NCI-H526 (cell line): ENCODE data around the gene ACADSB.

Experiments used
- DNase-seq, 2 experiments: peaks; one replicate each; lab custom pipeline; 2025; lab: John Stamatoyannopoulos, UW

The ACADSB gene

DNA sequence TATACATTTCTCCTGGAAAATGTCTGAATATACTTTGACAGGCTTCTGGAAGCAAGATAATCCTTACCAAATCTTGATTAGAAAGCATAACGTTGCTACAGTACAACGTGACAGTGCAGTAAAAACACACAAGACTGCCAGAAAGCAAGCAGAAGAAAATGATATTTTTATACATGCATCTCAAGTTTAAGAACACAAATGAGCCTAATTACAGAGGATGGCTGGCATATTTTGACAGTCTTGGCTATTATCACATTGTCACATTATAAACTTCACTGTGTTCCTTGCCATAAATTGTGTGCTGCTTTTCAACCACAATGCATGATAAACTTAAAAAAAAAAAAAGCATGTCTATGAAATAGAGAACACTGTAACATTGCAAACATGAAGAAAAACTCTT lies 4.5 kb upstream of the ACADSB start:
- DNase-seq = no peak

DNA sequence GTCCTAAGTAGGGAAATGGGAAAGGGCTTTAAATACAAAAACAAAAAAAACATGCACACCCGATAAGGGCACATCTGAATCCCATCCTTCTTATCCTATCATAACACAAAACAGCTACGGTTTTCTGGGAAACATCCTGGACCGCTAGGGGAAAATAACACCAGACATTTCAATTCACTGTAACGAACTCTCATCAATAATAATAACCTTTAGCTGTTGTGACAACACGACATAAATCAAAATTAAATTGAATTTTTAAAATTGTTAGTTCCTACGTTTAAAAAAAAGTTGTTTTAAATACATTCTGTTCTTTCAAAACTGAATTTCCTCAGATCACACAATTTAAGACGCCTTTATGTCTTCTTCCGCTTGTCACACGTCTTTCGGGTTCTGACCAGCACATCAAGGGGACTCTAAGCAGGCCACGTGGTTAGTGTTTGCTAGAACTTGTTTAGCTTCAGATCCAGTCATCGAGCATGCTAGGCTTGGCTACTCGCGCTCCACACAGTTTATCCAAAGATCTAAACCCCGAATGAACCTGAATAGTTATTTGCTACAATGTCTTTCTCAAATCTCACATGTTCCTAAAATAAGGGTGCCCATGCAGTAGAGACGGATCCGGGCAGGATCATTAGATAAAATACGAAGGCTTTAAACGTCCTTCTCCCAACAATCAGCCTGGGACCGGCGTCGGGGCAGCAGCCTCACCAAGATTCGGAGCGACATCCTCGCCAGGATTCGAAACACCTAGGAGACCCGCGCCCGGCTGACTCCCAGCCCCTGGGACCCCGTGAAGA lies 1.1 kb upstream of the ACADSB start:
- DNase-seq = peak; percentile 33 to 74

DNA sequence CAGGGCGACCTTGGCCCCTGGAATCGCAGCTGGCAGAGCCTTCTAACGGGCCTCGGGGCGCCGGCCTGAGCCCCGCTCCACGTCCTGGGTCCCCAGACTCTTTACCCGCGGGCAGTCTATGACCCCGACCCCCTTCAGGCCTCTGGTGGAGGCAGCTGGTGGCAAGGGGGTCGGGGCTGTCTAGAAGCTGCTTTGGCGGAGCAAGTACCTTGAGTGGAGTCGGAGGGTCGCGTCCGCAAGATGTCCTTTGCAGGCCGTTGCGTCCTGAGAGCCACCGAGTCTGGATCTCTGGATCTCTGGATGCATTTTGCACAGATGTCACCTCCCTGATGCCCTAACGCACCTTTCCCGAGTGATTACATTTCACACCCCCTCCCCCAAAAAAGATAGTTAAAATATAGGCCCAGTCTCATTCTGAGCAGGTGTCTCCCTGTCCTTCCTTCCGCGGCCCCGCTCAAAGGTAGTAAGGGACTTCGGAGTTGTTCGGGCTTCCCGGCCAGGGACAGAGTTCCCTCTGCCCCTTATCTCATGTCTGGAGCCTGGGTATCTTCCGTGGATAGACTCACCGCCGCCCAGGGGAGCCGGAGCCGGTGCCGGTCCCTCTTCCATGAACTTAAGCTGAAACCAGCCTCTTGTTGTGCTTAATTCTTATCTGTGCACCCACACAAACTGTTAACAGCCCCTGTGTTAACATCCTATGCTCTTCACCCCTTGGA lies 457 bp downstream of the ACADSB start:
- no peak for DNase-seq

DNA sequence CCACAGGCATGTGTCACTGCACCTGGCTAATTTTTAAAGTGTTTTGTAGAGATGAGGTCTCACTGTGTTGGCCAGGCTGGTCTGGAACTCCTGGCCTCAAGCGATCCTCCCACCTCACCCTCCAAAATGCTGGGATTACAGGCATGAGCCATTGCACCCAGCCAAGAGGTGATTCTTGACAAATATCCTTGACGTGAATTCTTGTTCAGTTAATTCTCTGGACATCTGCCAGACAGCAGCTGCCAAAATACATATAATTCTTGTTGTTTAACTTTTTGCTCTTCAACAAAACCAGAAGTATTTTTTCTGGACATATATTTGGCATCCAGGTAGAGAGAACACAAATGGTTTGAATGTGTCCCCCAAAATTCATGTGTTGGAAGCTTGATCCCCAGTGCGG lies 3.2 kb downstream of the ACADSB start:
- no peak for DNase-seq

DNA sequence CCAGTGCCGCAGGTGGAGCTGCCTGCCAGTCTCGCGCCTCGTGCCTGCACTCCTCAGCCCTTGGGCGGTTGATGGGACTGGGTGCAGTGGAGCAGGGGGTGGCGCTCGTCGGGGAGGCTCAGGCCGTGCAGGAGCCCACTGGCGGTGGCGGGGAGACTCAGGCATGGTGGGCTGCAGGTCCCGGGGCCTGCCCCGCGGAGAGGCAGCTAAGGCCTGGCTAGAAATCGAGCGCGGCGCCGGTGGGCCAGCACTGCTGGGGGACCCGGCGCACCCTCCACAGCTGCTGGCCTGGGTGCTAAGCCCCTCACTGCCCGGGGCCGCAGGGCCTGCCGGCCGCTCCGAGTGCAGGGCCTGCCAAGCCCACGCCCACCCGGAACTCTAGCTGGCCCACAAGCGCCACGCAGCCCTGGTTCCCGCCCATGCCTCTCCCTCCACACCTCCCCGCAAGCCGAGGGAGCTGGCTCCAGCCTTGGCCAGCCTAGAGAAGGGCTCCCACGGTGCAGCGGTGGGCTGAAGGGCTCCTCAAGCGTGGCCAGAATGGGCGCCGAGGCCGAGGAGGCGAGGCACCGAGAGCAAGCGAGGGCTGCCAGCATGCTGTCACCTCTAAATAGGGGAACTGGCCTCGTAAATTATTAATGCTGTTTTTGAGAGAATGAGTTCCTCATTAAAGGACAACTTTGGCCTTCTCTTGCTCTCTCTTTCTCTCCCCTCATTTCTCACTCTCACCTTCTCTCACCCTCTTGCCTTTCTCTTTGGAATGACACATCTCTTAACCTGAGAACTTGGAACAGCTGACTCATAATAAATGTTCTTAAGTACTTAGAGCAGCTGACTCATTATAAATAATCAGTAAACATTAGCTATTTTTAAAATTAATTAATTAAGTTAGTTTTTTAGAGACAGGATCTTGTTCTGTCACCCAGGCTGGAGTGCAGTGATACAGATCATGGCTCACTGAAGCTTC lies 4.9 kb downstream of the ACADSB start:
- no peak for DNase-seq

DNA sequence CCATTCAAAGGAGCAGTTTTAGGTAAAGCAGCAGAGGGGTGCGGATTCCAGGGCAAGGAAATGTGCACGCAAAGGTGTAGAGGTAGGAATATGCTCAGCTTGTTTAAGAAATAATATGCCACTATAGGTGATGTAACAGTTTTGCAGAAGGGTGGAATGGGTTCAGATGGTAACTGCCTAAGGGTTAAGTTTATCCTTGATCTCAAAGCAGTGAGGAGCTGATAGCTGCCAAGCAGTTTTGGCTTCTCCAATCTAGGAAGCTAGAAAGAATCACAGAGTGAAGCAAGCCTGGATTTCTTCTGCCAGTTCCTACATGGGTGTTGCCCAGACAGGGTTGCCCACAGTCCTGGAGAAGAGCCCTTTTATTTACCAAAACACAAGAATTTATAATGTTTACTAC lies 6.0 kb downstream of the ACADSB start:
- no peak for DNase-seq

DNA sequence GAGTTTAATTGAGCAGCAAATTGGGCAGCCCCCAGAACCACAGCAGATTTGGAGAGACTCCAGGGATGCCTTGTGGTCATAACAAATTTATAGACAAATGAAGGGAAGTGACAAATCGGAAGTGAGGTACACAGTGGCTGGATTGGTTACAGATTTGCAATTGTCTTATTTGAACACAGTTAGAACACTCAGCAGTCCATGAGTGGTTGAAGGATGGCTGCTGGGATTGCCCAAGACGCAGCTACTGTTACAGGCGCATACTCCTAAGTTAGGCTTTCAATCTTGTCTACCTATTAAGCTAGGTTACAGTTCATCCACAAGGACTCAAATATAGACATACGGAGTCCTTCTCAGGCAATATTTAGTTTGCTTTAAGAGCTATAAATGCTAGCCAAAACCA lies 7.4 kb downstream of the ACADSB start:
- no peak for DNase-seq

DNA sequence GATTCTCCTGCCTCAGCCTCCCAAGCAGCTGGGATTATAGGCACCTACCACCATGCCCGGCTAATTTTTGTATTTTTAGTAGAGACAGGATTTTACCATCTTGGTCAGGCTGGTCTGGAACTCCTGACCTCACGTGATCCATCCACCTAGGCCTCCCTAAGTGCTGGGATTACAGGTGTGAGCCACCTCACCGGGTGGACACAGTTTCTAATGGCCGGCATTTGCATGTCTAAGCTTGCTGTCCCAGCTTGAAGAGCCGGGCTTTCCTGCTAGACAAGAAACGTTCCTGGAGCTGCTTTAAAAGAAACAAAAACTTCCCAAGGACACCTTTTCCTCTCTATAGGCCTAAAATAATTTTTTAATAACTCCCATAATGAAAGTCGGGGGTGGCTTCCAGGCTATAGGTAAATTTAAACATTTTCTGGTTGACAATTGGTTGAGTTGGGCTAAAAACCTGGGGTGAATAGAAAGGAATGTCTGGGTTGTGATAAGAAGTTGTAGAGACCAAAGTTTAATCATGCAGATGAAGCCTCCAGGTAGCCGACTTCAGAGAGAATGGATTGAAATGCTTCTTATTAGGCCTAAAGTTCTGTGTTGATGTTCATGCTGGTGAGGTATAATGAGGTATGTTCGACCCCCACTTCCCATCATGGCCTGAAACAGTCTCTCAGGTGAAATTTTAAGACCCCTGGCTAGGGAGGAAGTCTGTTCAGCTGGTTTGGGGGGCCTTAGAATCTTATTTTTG lies 8.8 kb downstream of the ACADSB start:
- peak in 1 of 2 experiments; percentile 42 for DNase-seq

DNA sequence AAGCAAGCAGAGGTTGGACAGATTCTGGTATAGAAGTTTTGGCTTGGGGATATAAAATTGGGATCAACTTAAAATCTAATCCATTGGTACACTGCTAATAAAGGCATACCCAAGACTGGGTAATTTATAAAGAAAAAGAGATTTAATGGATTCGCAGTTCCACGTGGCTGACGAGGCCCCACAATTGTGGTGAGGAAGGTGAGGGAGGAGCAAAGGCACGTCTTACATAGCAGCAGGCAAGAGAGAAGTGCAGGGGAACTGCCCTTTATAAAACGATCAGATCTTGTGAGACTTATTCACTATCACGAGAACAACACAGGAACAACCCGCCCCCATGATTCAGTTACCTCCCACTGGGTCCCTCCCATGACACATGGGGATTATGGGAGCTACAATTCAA lies 9.7 kb downstream of the ACADSB start:
- no peak for DNase-seq

DNA sequence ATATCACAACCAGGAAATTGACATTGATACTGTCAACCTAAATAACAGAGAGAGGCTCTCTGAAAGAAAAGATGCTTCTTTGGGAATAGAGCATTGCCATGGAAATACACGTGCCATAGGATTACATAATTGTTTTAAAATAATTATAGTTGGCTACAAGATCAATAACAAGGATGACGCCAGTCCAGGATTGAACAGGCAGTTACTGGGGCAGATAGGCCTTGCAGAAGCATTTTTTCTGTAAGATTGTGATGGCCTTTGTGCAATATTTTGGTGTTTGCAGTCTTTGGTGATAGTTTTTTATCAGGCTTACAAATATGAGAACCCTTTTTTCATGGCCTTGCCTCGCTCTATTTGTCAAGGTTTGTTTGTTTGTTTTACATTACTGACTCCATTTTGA lies 10.5 kb downstream of the ACADSB start:
- DNase-seq = no peak

DNA sequence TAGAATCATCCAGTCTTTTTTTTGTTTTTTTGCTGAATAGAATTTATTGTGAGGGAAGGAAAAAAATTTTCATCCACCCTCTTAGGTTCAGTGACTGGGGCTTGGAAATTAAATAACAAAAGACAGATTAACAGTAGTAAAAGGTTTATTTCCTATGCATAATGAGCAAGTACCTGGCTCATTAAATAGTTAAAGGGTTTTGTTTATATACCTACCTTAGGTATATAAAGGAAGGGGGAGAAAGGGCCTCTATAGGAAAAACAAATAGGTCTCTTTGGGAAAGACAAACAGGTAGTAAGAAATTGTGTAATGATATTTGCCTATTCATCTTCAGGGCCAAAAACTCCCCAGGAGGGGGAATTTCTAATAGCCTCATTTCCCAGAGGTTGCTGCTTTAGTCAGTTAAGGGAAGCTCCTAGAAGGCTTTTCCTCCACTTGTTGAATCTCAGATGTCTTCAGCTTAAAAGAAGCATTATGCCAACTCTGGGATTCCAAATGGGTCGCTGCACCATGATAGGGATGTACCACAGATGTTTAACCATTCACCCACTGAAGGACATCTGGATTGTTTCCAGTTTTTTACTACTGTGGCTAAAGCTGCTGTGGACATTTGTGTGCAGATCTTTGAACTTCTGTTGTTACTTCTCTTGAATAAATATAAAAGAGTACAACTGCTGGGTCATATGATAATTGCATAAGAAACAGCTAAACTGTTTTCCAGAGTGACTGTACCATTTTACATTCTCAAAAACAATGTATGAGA lies 11.3 kb downstream of the ACADSB start:
- peak; percentile 81 to 88 for DNase-seq

DNA sequence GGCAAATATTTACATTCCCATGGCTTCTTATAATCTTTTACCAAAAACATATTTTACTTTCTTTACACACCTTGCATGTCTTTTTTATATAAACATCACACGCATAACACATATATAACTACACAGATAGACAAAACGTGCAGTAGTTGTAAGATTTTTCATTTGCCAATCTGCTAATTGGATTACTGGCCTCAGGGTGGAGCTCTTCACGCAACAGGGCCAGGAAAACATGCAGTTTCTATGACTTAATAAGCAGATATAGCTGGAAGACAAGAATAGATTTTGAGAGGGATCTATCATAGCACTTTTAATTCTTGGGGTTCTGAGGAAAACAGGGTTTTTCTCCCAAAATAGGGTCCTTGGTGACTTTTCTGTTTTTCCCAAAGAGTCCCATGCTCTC lies 12.7 kb downstream of the ACADSB start:
- DNase-seq = peak; percentile 27 to 63

DNA sequence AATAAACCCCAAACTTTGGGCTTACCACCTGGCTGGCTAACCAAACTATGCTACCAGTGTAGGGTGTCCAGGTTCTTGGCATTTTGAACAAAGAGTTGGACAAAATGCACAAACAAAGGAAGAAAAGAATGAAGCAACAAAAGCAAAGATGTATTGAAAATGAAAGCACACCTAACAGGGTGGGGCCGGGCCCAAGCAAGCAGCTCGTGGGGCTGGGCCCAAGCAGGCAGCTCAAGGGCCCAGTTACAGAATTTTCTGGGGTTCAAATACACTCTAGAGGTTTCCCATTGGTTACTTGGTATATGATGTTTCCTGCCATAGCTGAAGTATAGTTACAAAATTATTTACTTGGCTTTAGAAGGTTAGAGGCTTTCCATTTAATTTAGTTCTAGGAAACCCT lies 15.7 kb downstream of the ACADSB start:
- no peak for DNase-seq

DNA sequence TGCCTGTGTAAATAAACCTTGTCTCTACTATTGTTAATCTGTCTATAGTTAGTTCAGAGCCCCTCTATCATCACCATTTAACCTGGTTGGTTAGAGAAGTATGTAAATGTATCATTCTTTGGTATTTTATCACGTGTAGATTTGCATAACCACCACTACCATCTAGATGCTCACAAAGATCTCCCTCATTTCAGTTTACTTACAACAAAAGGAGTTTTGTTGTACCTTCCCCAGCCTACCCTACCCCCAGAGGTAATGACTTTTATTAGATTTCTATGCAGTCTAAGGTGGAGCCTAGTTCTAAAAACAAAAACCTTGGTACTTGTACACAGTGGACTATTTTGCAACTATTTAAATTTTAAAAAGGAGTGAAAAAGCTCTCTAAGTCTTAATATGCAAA lies 17.5 kb downstream of the ACADSB start:
- peak; percentile 94 to 98 for DNase-seq

DNA sequence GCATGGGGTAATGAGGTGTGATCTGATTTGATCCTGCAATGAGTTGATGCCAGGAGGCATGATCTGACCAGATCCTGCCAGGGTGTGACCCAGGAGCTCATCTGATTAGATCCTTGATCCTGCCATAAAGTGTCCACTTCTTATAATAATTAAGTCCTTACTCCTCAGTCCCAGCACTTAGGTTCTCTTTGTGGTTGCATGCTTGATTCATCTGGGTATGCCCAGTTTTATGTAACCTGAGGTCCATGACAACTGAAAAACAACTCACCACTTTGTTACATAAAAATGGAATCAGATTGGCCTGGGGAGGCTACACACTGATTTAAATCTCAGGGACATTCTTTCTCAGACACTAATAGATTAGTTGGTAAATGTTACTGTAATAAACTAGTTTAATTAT lies 19.1 kb downstream of the ACADSB start:
- no peak for DNase-seq

DNA sequence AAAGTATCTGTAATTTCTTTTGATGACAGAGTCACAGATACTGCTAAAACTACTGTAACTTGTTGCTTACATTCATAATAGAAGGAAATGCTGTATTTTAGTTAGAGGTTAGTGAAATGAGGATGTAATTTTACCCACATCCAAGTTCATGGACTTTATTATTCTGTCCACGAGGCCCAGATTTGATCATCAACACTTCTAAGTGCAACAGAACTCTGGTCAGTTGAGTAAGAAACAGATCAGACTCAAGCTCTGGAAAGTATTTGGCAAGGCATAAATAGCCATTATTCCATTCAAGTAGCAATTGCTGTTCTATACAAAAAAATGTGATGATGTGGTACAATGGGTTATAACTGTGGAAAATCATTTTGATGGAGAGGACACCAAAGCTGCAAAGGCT lies 22.3 kb downstream of the ACADSB start:
- no peak for DNase-seq

DNA sequence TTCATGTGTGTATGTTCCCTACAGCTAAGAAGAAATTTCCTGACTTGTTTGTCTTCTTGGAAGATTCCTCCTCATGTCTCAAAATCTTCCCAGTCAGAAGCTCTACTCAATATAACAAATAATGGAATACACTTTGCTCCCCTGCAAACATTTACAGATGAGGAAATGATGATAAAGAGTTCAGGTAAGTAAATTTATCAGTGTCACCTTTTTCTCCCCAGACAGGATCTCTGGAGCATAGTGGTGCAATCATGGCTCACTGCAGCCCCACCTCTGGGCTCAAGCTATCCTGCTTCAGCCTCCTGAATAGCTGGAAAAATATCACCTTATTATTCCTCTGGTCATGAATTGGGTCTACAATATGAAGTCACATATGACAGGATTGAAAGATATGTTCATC lies 25.5 kb downstream of the ACADSB start:
- DNase-seq = no peak

DNA sequence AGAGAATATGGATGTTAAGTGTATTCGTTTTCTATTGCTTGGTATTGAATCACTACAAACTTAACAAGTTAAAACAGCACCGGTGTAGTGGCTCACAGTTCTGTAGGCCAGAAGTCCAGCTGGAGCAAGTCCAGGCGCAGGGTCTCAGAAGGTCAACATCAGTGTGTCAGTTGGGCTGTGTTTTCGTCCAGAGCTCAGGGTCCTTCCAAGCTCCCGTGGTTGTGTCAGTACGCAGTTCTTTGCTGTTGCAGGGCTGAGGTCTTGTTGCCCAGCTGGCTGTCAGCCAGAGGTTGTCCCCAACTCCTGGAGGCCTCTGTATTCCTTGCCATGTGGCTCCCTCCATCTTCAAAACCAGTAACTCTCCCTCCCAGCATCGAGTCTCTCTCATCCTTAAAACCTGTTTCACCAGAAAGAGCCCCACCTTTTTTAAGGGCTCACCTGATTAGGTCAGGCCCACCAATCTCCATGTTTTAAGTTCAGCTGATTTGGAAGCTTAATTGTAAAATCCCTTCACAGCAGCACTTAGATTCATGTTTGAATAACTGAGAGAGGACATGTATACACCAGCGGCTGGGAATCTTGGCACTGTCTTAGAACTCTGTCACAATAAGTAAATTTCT lies 26.8 kb downstream of the ACADSB start:
- no peak for DNase-seq

DNA sequence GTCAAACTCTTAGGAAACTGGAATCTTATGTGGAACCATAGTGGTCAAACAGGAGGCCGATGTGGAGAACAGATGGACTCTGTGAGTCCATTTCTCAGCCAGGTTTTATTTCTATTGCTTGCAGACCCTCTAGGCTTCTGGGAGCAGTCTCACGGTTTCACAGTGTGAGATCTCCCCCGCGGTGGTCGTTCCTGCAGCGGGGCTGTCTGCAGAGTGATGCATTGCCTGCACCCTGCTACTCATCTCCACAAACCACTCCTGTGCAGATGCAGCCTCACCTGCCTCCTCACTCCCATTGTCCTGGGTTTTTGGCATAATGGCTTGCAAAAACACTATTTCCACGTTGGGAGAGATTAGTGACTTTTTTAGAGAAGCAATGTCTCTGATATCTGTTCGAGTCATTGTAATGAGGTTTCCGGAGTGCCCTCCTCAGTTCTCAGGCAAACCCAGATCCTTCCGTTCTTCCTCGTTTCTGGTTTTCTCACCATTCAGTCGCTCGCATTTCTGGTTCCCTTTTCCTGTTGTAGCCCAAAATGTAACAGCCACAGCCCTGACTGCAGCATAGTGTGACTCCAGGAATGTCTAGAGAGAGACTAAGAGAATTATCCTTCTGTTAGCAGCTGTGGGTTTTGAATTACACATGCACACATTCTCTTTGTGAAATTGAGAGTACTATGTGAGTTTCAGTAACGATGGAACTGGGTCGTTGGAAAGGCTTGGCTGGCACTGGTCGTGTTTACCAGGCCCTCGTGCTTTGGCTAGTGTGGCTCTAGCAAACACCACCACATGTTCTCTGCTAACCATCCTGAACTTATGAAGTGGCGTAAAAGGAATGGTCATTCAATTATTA lies 30.2 kb downstream of the ACADSB start:
- no peak for DNase-seq

DNA sequence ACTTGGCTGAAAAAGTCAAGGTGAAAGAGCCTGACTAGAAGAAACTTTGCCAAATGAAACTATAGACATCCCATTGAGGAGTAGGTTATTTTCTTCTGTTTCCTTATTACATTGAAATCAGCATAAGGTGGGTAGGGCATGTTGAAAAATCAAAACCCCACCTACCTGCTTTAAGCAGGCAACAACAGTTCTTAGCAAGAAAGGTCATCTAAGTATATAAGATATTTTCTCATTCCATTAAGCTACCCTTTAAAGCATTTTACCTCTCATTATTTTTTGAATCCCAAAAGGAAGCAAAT lies 30.8 kb downstream of the ACADSB start:
- DNase-seq = no peak
